Transverse colon (tissue), 4 donors: ENCODE measurements around the gene ARHGAP45. TPM values are rescaled to one million over a fixed set of nuclear protein-coding genes. Genes with fewer than 3 reads are reported as not detected.

Experiments used
- DNase-seq: peaks from one replicate; pipeline ENCODE4 v3.0.0-alpha.2; 2019
- H3K27ac ChIP-seq, 4 donors: fragments of 200-600 bp; sonication (generic); 2 replicates each; pipeline ENCODE4 v1.5.1; 2016 to 2018; ENCODE audit warnings: inconsistent platforms in 4 of 4
- H3K27me3 ChIP-seq: fragments of 200-600 bp; sonication (generic); 2 replicates; pipeline ENCODE4 v1.5.1; 2017; ENCODE audit warnings: inconsistent platforms
- H3K36me3 ChIP-seq, 4 donors: fragments of 200-600 bp; sonication (generic); 2 replicates each; pipeline ENCODE4 v1.5.1; 2017 to 2019; ENCODE audit warnings: inconsistent platforms in 4 of 4
- H3K4me1 ChIP-seq, 4 donors: fragments of 200-600 bp; sonication (generic); 2 replicates each; pipeline ENCODE4 v1.5.1; 2017 to 2020; ENCODE audit warnings: inconsistent platforms in 4 of 4
- H3K4me3 ChIP-seq, 4 donors: fragments of 200-600 bp; sonication (generic); 1 replicate in 1 of 4; 2 replicates in 3 of 4; pipeline versions ENCODE4 v1.5.1 to v1.6.1; 2017 to 2019; ENCODE audit warnings: inconsistent platforms in 4 of 4
- H3K9me3 ChIP-seq, 2 donors: fragments of 200-600 bp; sonication (generic); 2 replicates each; pipeline ENCODE4 v1.5.1; 2017 to 2019; ENCODE audit warnings: inconsistent platforms in 2 of 2
- CTCF ChIP-seq, 5 experiments: fragments of 200-600 bp in 3 of 5; fragments of 450-650 bp in 2 of 5; sonication (generic) in 3 of 5; IDR thresholded peaks; 1 replicate in 2 of 5; 2 replicates in 3 of 5; pipeline ENCODE4 v1.5.1; 2016 to 2017; ENCODE audit warnings: antibody characterized with exemption in 5 of 5, inconsistent platforms in 3 of 5, mild to moderate bottlenecking in 2 of 5, moderate library complexity in 1 of 5
- EP300 ChIP-seq: sonication (generic); formaldehyde crosslinking; IDR thresholded peaks from one replicate; pipeline ENCODE4 v1.6.1; 2017; ENCODE audit warnings: antibody characterized with exemption, low read depth
- POLR2A ChIP-seq: fragments of 450-650 bp; IDR thresholded peaks from one replicate; pipeline ENCODE4 v1.6.1; 2016; ENCODE audit warnings: antibody characterized with exemption, mild to moderate bottlenecking, moderate library complexity
- POLR2AphosphoS5 ChIP-seq, 3 donors: sonication (generic); formaldehyde crosslinking; IDR thresholded peaks; one replicate each; pipeline ENCODE4 v1.6.1; 2016; ENCODE audit warnings: antibody characterized with exemption in 3 of 3
- WGBS, 2 donors: methylation state at CpG; one replicate each; pipeline ENCODE4 v1.1.5; 2018; ENCODE audit warnings: low coverage in 1 of 2; 5-methylcytosine and 5-hydroxymethylcytosine counted together
- in situ Hi-C, 4 donors: fragments of 200-750 bp; cut with MboI; loops; one replicate each; pipeline versions ENCODE4 v1.15.0 to v1.15.1; 2017; ENCODE audit warnings: low sequenced_read_pairs in 3 of 4, low pct_ligation_motif_present in 1 of 4, low pct_unique_long_range_greater_than_20kb in 1 of 4
- intact Hi-C: fragments of 100-400 bp; cut with DNase I; formaldehyde crosslinking; loops from one replicate; pipeline ENCODE4 v1.15.1; 2023; ENCODE audit warnings: low total_unique reads
- total RNA-seq, 4 donors: library from RNA; depleted of rRNA; stranded (reverse); fragments of >200 nt; gene quantifications; one replicate each; pipeline ENCODE4 v1.1.0, GENCODE V29; 2016

The ARHGAP45 gene
- total RNA-seq, 4 donors from 2014 or later: 10.0 to 174 (median 76.9) TPM

GRCh38 chr19:1064661-1065605, 2.0 kb upstream of the ARHGAP45 start:
- intact Hi-C loops (no loop called here), in situ Hi-C loops (no loop called here)
- peak overlapping the region in 1 of 4 donors; percentile 12 for H3K4me3 ChIP-seq
- peak; percentile 81 for DNase-seq
- TF ChIP-seq EP300: no peak
- TF ChIP-seq POLR2A: no peak
- TF ChIP-seq POLR2AphosphoS5 (IDR thresholded peaks at IDR 0.05): peak in 1 of 3 donors; percentile 29
- TF ChIP-seq CTCF (IDR thresholded peaks at IDR 0.05): peak; percentile 82 to 97 (median 88)
- no peaks in the 10 kb centered on the region for H3K9me3 ChIP-seq
- peaks cover 36% of the 10 kb centered on the region for H3K27me3 ChIP-seq
- no peaks in the 10 kb centered on the region for H3K36me3 ChIP-seq
- H3K4me1 ChIP-seq: peaks cover 34 to 53% (median 47%) of the 10 kb centered on the region in 4 donors
- 8 to 50% methylated on average over 1 to 60 of the region's 60 CpGs for WGBS, 2 donors
- peak overlapping the region; percentile 5 to 41 (median 36) for H3K27ac ChIP-seq

DNA sequence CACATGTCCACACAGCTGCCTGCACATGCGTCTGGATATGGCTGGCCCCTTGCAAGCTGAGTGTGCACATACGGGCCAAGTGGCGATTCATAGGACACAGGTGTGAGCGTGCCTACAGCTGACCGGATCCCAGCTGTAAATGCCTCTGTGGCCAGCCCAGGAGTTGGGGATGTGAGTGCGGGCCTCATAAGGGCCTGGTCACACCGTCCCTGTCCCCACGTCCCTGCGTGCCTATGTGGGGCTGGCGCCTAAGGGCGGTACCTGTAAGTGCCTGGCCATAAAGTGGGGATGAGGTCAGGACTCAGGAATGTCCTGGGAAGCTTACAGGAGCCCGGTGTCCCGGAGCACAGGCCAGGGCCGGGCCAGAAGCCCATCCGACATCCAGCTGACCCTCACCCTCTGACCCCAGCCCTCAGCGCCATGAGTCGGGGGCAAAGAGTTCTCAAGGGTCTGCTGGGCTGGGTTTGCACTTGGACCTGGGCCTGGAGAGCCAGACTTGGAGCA, 1.3 kb upstream of the ARHGAP45 start:
- Histone ChIP-seq H3K4me3 (no peak overlapping the region), H3K4me1 (peaks cover 34 to 57% (median 50%) of the 10 kb centered on the region in 4 donors), H3K27me3 (peaks cover 43% of the 10 kb centered on the region), H3K9me3 (no peaks in the 10 kb centered on the region), H3K36me3 (no peaks in the 10 kb centered on the region), H3K27ac (peak overlapping the region; percentile 5 to 79 (median 38))
- intact Hi-C loops (no loop called here), in situ Hi-C loops (no loop called here)
- peak; percentile 82 for DNase-seq
- WGBS, 2 donors: 23% methylated on average over 13 of the region's 17 CpGs; no CpG with 5 or more reads in 1 of the 2 donors
- TF ChIP-seq CTCF (IDR thresholded peaks at IDR 0.05) (no peak), POLR2AphosphoS5 (IDR thresholded peaks at IDR 0.05) (peak in 2 of 3 donors; percentile 55 to 68), POLR2A (peak; percentile 39), EP300 (no peak)

DNA sequence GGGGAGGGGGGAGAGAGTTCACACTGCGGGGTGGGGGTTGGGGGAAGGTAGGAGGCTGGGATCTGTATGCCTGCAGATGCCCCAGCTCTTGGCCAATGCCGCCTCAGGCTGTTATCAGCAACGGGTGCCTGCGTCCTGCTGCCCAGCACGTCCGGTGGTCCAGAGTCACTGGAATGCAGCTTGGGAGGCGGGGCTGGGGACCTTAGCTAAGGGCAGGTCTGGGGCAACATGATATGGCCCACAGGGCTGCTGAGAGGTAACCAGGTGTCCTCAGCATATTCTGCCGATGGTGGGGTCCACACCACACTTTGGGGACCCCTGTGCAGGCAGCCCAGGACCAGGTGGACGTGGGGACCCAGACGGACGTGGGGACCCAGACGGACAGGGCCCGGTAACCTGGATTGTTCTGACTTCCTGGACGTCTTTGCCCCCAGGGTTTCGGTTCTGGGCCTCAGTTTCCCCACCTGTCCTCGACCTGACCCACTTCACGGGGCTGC, 668 bp upstream of the ARHGAP45 start:
- WGBS, 2 donors: 30 to 60% methylated on average over 5 to 11 of the region's 17 CpGs
- in situ Hi-C loops (no loop called here), intact Hi-C loops (no loop called here)
- DNase-seq: no peak
- H3K4me1 ChIP-seq: peaks cover 34 to 62% (median 53%) of the 10 kb centered on the region in 4 donors
- no peaks in the 10 kb centered on the region for H3K9me3 ChIP-seq
- peak overlapping the region in 3 of 4 donors; percentile 24 to 51 (median 41) for H3K4me3 ChIP-seq
- peaks cover 50% of the 10 kb centered on the region for H3K27me3 ChIP-seq
- H3K27ac ChIP-seq: peak overlapping the region; percentile 73 to 88 (median 79)
- no peaks in the 10 kb centered on the region for H3K36me3 ChIP-seq
- TF ChIP-seq POLR2A: no peak
- no peak for TF ChIP-seq POLR2AphosphoS5 (IDR thresholded peaks at IDR 0.05)
- no peak for TF ChIP-seq CTCF (IDR thresholded peaks at IDR 0.05)
- no peak for TF ChIP-seq EP300

DNA sequence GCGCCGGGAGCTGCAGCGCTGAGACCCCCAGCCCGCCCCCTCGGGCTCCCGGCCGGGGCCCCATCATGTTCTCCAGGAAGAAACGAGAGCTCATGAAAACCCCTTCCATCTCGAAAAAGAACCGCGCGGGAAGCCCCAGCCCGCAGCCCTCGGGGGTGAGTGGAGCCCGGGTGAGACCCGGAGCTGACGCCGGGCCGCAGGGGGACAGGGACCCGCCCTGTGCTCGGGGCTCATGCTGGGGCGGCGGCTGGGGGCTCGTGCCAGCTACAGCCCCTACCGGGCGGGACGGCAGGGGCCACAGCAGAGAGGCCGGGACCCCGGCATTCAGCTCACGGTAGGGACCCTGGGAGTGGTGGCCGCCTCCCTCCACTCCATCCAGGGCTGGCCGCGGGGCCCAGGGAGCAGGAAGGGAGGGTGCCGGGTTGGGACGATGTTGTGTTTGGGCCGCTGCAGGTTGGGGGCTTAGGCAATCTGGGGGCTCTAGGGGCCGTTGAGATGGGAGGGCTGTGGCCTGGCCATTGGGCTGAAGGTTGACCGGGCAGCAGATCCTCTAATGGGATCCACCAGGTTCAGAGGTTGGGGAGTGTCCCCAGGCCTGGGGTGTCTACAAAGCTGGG, 482 bp downstream of the ARHGAP45 start:
- peak; percentile 34 for DNase-seq
- Histone ChIP-seq H3K4me1 (peaks cover 34 to 62% (median 59%) of the 10 kb centered on the region in 4 donors), H3K27ac (peak overlapping the region; percentile 73 to 88 (median 79)), H3K36me3 (no peaks in the 10 kb centered on the region), H3K27me3 (peaks cover 61% of the 10 kb centered on the region), H3K9me3 (no peaks in the 10 kb centered on the region), H3K4me3 (peak overlapping the region; percentile 24 to 51 (median 38))
- in situ Hi-C loops: no loop called here
- 7% methylated on average over 18 of the region's 38 CpGs; no CpG with 5 or more reads in 1 of the 2 donors for WGBS, 2 donors
- TF ChIP-seq CTCF (IDR thresholded peaks at IDR 0.05) (no peak), POLR2AphosphoS5 (IDR thresholded peaks at IDR 0.05) (no peak), POLR2A (no peak), EP300 (no peak)
- intact Hi-C loops: no loop called here
